Upper lobe of right lung (tissue), 1 donor: ENCODE results near the gene HDAC1. TPM values are rescaled to one million over a fixed set of nuclear protein-coding genes. Genes with fewer than 3 reads are reported as not detected.

Source experiments
- ATAC-seq: fragments of 200-7000 bp; cut with Tn5 transposase; one replicate; pipeline ENCODE4 v1.9.1; 2020; ENCODE audit warnings: mild to moderate bottlenecking, moderate library complexity
- DNase-seq: peaks from one replicate; pipeline ENCODE4 v3.0.0-alpha.2; 2020
- H3K27ac ChIP-seq: fragments of 200-600 bp; one replicate; pipeline ENCODE4 v1.8.0; 2022
- H3K27me3 ChIP-seq: fragments of 200-600 bp; one replicate; pipeline ENCODE4 v1.8.0; 2022; ENCODE audit warnings: mild to moderate bottlenecking
- H3K36me3 ChIP-seq: fragments of 200-600 bp; one replicate; pipeline ENCODE4 v1.8.0; 2022
- H3K4me1 ChIP-seq: fragments of 200-600 bp; one replicate; pipeline ENCODE4 v1.8.0; 2022
- H3K4me3 ChIP-seq: fragments of 200-600 bp; one replicate; pipeline ENCODE4 v1.8.0; 2022; ENCODE audit warnings: mild to moderate bottlenecking
- H3K9me3 ChIP-seq: fragments of 200-600 bp; one replicate; pipeline ENCODE4 v1.8.0; 2022
- intact Hi-C: fragments of 100-400 bp; cut with DNase I; formaldehyde crosslinking; loops from one replicate; pipeline ENCODE4 v1.11.0; 2022
- total RNA-seq: library from RNA; stranded (reverse); fragmentation: NEBNext Ultra II Directional; extraction: Animal tissue kit (Norgen Biotek cat#: 25700); gene quantifications from one replicate; pipeline ENCODE4 v1.2.1, GENCODE V29; 2021
- TF ChIP-seq, protein P1 (sequence below): fragments of 200-600 bp; IDR thresholded peaks from one replicate; pipeline ENCODE4 v1.8.0; 2022; ENCODE audit warnings: antibody characterized with exemption
- donor health status: DM: no; HTN: yes; CAD: no; lungs with severe emphysema.

Gene HDAC1
- total RNA-seq, 1 donor from 2014 or later: 71.2 TPM

DNA sequence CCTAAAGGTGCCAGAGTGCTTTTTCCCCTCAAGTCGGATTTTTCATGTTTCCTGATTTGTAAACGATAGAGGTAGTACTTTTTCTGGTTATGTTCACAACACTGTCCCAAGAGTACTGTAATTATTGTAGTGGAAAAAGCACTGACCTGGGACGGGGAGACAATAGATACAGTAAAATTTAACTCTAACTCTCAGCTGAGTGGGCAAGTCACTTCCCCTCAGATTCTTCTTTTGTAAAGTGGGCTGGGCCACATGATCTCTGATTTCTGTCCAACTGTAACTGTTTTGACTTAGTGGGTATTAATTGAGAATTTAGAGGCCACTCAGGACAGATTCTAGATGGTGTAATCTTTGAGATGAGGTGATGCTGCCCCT is 25.0 kb downstream of the HDAC1 start:
- peaks cover 13% of the 10 kb centered on the region for H3K4me1 ChIP-seq
- no peak overlapping the region for H3K27ac ChIP-seq
- H3K27me3 ChIP-seq: no peaks in the 10 kb centered on the region
- TF ChIP-seq, protein P1, sequence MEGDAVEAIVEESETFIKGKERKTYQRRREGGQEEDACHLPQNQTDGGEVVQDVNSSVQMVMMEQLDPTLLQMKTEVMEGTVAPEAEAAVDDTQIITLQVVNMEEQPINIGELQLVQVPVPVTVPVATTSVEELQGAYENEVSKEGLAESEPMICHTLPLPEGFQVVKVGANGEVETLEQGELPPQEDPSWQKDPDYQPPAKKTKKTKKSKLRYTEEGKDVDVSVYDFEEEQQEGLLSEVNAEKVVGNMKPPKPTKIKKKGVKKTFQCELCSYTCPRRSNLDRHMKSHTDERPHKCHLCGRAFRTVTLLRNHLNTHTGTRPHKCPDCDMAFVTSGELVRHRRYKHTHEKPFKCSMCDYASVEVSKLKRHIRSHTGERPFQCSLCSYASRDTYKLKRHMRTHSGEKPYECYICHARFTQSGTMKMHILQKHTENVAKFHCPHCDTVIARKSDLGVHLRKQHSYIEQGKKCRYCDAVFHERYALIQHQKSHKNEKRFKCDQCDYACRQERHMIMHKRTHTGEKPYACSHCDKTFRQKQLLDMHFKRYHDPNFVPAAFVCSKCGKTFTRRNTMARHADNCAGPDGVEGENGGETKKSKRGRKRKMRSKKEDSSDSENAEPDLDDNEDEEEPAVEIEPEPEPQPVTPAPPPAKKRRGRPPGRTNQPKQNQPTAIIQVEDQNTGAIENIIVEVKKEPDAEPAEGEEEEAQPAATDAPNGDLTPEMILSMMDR: no peak
- DNase-seq: no peak
- ATAC-seq: no peak
- H3K4me3 ChIP-seq: no peak overlapping the region
- intact Hi-C loops: no loop called here
- no peaks in the 10 kb centered on the region for H3K9me3 ChIP-seq
- peaks cover 32% of the 10 kb centered on the region for H3K36me3 ChIP-seq

DNA sequence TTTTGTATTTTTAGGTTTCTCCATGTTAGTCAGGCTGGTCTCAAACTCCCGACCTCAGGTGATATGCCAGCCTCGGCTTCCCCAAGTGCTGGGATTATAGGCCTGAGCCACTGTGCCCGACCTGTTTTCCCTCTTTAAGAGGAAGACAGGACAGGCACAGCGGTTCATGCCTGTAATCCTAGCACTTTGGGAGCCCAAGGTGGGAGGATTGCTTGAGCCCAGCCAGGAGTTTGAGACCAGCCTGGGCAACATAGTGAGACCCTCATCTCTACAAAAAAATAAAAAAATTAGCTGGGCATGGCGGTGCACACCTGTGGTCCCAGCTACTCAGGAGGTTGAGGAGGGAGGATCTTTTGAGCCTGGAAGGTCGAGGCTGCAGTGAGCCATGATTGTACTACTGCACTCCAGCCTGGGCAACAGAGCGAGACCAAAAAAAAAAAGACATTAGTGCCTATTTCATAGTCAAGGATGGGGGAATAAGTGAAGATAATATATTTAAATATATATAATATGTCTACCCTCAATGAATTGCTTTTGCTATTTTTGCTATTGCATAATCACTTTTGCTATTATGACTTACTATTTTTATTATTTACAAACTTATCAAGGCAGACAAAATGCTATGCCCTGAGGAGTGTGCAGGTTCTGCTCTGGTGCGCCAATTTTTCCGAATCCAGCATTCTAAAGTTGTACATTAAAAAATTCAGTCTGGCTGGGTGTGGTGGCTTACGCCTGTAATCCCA is 26.4 kb downstream of the HDAC1 start:
- no peak overlapping the region for H3K27ac ChIP-seq
- H3K4me3 ChIP-seq: no peak overlapping the region
- TF ChIP-seq, protein P1: no peak
- peaks cover 35% of the 10 kb centered on the region for H3K36me3 ChIP-seq
- no peaks in the 10 kb centered on the region for H3K9me3 ChIP-seq
- DNase-seq (no peak), ATAC-seq (no peak)
- intact Hi-C loops: no loop called here
- H3K4me1 ChIP-seq: peaks cover 10% of the 10 kb centered on the region
- no peaks in the 10 kb centered on the region for H3K27me3 ChIP-seq

DNA sequence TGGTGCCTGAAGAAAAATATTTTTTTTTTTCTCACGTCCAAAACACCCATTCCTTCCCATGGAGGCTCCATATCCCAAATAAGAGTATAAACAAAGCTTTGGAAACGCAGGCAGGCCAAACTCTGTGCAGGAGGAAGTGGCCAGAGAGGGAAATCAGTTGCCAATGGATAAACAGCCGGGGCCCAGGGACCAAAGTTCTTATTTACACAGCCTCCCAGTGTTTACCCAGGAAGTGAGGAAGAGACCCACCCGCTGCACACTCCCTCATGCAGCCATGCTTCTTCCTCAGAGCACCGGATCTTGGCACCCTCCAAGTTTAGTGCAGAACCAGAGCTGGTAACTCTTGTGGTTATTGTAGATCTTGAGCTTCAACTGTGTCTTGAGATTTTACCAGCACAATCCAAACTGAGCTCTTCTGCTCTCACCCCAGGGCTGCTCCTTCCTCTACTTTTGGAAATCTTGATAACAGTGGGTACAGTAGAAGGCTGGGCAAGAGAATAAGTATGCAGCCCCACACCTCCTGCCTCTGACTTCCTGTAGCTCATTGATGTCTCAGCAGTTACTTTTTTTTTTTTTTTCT is 29.9 kb downstream of the HDAC1 start:
- Histone ChIP-seq H3K9me3 (no peaks in the 10 kb centered on the region), H3K36me3 (peaks cover 42% of the 10 kb centered on the region), H3K4me3 (no peak overlapping the region), H3K27me3 (no peaks in the 10 kb centered on the region), H3K27ac (no peak overlapping the region), H3K4me1 (peaks cover 10% of the 10 kb centered on the region)
- intact Hi-C loops: no loop called here
- TF ChIP-seq, protein P1: no peak
- DNase-seq (no peak), ATAC-seq (peak; percentile 49)

DNA sequence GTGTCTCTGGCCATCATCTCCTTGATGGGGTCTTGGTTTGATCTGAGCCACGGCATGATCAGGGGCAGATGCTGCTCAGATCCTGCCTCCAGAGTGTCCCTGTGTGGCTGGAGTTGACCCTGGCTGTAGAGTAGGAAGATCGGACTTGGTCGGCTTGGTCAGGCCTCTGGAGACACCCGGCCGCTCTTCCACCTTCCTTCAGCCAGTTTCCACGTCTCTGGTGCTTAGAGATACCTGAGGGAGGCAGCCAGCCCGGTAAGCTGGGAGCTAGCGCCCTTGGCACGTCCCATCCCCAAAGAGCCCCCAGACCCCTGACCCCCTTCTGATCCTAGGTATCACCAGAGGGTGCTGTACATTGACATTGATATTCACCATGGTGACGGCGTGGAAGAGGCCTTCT is 35.3 kb downstream of the HDAC1 start:
- peaks cover 68% of the 10 kb centered on the region for H3K36me3 ChIP-seq
- no peak for DNase-seq
- intact Hi-C loops: no loop called here
- TF ChIP-seq, protein P1: no peak
- no peak overlapping the region for H3K4me3 ChIP-seq
- no peak for ATAC-seq
- H3K27ac ChIP-seq: no peak overlapping the region
- no peaks in the 10 kb centered on the region for H3K4me1 ChIP-seq
- no peaks in the 10 kb centered on the region for H3K9me3 ChIP-seq
- no peaks in the 10 kb centered on the region for H3K27me3 ChIP-seq

DNA sequence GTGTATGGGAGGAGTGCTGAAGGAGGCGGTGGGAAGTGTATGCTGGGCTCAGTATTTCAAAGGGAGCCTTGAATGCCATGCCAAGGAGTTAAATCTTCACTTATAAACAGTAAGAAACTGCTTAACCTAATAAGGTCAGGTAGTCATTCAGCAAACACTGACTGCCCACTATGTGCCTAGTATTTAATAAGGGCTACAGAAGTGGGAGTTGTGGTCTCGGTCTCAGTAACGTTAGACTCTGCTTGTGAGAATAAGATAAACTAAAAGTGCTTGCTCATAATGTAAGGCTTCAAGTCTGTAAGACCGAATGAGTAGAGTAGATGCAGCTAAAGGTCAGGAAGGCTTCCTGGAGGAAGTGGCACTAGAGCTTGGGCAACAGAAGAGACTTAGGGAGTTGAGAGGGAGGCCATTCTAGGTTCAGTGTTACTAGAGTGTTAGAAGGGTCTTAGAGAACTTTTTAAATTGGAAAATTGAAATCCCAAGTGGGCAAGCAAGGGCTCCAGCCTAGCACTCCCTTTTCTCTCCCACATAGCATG is 38.1 kb downstream of the HDAC1 start:
- H3K27me3 ChIP-seq: no peaks in the 10 kb centered on the region
- peak; percentile 7 for DNase-seq
- no peaks in the 10 kb centered on the region for H3K9me3 ChIP-seq
- peaks cover 67% of the 10 kb centered on the region for H3K36me3 ChIP-seq
- H3K4me3 ChIP-seq: no peak overlapping the region
- intact Hi-C loops: no loop called here
- TF ChIP-seq, protein P1: no peak
- no peak for ATAC-seq
- H3K4me1 ChIP-seq: peaks cover 7% of the 10 kb centered on the region
- no peak overlapping the region for H3K27ac ChIP-seq
